Natural killer cell (primary cell): ENCODE results near the gene FNDC3B. TPM values are rescaled to one million over a fixed set of nuclear protein-coding genes. Genes with fewer than 3 reads are reported as not detected.

ENCODE experiments used
- ATAC-seq, 3 donors: fragments of 150-1000 bp in 2 of 3; fragments of 200-7000 bp in 1 of 3; cut with Tn5 transposase; 1 replicate in 1 of 3; 2 replicates in 2 of 3; pipeline ENCODE4 v1.10.0; 2021; ENCODE audit warnings: mild to moderate bottlenecking in 2 of 3, moderate library complexity in 2 of 3
- DNase-seq, 2 donors: peaks; one replicate each; pipeline versions ENCODE4 v3.0.0 to v3.0.0-alpha.2; 2013 to 2021; ENCODE audit warnings: mixed read lengths in 1 of 2
- H3K27ac ChIP-seq: one replicate; pipeline ENCODE4 v1.5.1; 2013; ENCODE audit warnings: mild to moderate bottlenecking, low read length
- H3K27me3 ChIP-seq: one replicate; pipeline ENCODE4 v1.6.1; 2013; ENCODE audit warnings: low read length; ENCODE audit not compliant: control insufficient read depth, insufficient read depth
- H3K36me3 ChIP-seq: one replicate; pipeline ENCODE4 v1.6.1; 2013; ENCODE audit warnings: low read length; ENCODE audit not compliant: control insufficient read depth, insufficient read depth
- H3K4me1 ChIP-seq: one replicate; pipeline ENCODE4 v1.6.1; 2013; ENCODE audit warnings: low read length; ENCODE audit not compliant: control insufficient read depth, insufficient read depth
- H3K4me3 ChIP-seq: one replicate; pipeline ENCODE4 v1.5.1; 2013; ENCODE audit warnings: low read length
- H3K9me3 ChIP-seq: one replicate; pipeline ENCODE4 v1.6.1; 2013; ENCODE audit warnings: low read length; ENCODE audit not compliant: control insufficient read depth, insufficient read depth
- H3K27ac Mint-ChIP-seq, 2 donors: one replicate each; pipeline ENCODE4 v1.8.0; 2022; ENCODE audit warnings: mild to moderate bottlenecking in 2 of 2, mixed read lengths in 2 of 2, moderate library complexity in 1 of 2
- H3K27me3 Mint-ChIP-seq, 2 donors: one replicate each; pipeline ENCODE4 v1.8.0; 2022; ENCODE audit warnings: low read depth in 2 of 2, mixed read lengths in 2 of 2
- H3K36me3 Mint-ChIP-seq: one replicate; pipeline ENCODE4 v1.8.0; 2022; ENCODE audit warnings: mixed read lengths
- H3K4me1 Mint-ChIP-seq, 2 donors: one replicate each; pipeline ENCODE4 v1.8.0; 2022; ENCODE audit warnings: mixed read lengths in 2 of 2
- H3K4me3 Mint-ChIP-seq: one replicate; pipeline ENCODE4 v1.8.0; 2022; ENCODE audit warnings: mild to moderate bottlenecking, moderate library complexity, mixed read lengths
- H3K9me3 Mint-ChIP-seq, 2 donors: one replicate each; pipeline ENCODE4 v1.8.0; 2022; ENCODE audit warnings: mixed read lengths in 2 of 2
- whole genome bisulfite sequencing: methylation state at CpG from one replicate; pipeline ENCODE4 v1.1.7; 2013; ENCODE audit warnings: missing lambda C conversion rate; ENCODE audit not compliant: insufficient coverage; 5-methylcytosine and 5-hydroxymethylcytosine counted together
- intact Hi-C: fragments of 100-400 bp; cut with micrococcal nuclease; formaldehyde crosslinking; loops from one replicate; pipeline ENCODE4 v1.14.2; 2022
- total RNA-seq, 4 donors: library from RNA; stranded (reverse); fragments of 120-200 nt in 1 of 4; gene quantifications; one replicate each; pipeline versions ENCODE4 v1.2.3 to v1.2.4, GENCODE V29; 2013 to 2022
- TF ChIP-seq, protein P1 (sequence below): fragments of 200-600 bp; IDR thresholded peaks from one replicate; pipeline ENCODE4 v1.8.0; 2022; ENCODE audit warnings: antibody characterized with exemption

The FNDC3B gene
- total RNA-seq, 3 donors from 2014 or later (not counting 1 experiment from before 2014, with no cell fraction given) = 154 to 214 (median 206) TPM

DNA sequence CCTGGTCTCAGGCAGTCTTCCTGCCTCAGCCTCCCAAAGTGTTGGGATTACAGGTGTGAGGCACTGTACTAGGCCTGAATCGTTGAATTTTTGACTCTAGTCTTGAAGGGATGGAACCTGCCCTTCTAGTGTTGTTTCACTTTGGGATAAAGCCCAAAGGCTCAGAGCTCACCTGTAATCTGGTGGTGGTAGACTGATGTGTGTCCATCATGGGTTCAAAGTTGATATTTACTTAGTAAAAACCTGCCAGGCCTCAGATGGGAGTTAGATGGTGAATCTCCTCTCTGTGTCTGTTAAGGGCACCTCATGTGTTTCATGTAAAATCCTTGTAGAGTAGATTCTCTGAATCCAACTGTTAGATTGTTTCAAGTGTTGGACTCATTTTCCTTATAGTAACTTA lies 41.1 kb downstream of the FNDC3B start:
- no peaks in the 10 kb centered on the region for H3K27me3 ChIP-seq
- 100% methylated on average over 1 of the region's 1 CpG for WGBS
- H3K4me1 Mint-ChIP-seq = peaks cover 62 to 64% of the 10 kb centered on the region in 2 donors

DNA sequence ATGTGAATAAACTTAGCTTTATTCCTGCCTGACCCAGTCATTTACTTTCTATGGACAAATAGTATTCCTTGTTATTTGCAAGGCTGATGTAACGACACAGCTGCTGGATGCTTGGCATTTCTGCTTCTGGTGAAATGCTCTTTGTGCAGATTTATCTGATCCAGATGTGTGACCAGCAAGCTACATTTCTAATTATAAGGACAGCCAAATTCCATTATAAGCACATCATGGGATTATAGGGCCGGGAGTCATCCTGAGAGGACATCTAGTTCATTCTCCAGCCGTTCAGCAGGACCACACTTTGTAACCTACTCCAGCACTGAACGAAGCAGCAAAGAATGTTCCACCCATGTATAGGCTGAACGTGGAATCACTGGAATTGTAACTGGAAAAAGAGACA lies 42.9 kb downstream of the FNDC3B start:
- peak overlapping the region; percentile 16 to 55 for H3K27ac Mint-ChIP-seq
- no peaks in the 10 kb centered on the region for H3K36me3 ChIP-seq

More for the DNA sequence above, 41.1 kb downstream of the FNDC3B start:
- H3K9me3 Mint-ChIP-seq = no peaks in the 10 kb centered on the region
- no peaks in the 10 kb centered on the region for H3K27me3 Mint-ChIP-seq
- H3K36me3 ChIP-seq = no peaks in the 10 kb centered on the region
- H3K36me3 Mint-ChIP-seq = no peaks in the 10 kb centered on the region
- H3K4me3 ChIP-seq = no peak overlapping the region
- ATAC-seq (no peak), DNase-seq (no peak)
- TF ChIP-seq, protein P1, sequence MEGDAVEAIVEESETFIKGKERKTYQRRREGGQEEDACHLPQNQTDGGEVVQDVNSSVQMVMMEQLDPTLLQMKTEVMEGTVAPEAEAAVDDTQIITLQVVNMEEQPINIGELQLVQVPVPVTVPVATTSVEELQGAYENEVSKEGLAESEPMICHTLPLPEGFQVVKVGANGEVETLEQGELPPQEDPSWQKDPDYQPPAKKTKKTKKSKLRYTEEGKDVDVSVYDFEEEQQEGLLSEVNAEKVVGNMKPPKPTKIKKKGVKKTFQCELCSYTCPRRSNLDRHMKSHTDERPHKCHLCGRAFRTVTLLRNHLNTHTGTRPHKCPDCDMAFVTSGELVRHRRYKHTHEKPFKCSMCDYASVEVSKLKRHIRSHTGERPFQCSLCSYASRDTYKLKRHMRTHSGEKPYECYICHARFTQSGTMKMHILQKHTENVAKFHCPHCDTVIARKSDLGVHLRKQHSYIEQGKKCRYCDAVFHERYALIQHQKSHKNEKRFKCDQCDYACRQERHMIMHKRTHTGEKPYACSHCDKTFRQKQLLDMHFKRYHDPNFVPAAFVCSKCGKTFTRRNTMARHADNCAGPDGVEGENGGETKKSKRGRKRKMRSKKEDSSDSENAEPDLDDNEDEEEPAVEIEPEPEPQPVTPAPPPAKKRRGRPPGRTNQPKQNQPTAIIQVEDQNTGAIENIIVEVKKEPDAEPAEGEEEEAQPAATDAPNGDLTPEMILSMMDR = no peak
- H3K4me1 ChIP-seq = no peaks in the 10 kb centered on the region
- intact Hi-C loops = no loop called here
- no peaks in the 10 kb centered on the region for H3K9me3 ChIP-seq
- H3K27ac Mint-ChIP-seq = peak overlapping the region; percentile 14 to 41
- H3K27ac ChIP-seq = no peak overlapping the region
- H3K4me3 Mint-ChIP-seq = no peak overlapping the region

DNA sequence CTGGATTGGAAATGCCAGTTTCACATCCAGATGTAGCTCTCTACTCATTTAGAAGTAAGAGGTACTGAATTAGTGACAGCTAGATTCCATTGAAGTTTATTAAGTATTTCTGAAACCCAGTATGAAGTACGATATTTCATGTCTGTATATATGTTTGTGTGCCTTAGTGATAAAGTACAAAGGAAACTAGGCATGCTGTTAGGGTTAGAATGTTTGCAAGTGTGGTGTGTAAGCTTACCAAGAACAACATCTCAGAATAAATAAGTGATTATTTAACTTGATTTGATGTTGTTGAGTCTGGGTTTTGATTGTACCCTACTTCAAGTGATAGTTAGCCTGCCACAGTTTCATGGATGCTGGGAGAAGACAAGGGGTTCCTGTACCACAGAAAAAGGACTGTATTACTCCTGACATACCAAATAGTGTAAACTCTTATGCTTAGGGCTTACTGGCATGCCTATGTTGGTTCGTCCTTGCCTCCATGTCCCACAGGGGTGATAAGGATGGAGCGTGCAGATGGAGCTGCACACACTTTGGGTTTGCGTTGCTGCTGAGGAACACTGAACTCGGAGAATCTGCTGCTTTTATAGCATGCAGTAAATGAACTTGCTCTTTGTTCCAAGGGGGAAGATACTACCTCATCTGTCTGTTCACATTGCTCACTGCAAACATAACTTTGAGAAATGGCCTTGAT lies 43.6 kb downstream of the FNDC3B start:
- Histone ChIP-seq H3K4me1 (no peaks in the 10 kb centered on the region), H3K9me3 (no peaks in the 10 kb centered on the region), H3K27me3 (no peaks in the 10 kb centered on the region), H3K27ac (no peak overlapping the region), H3K36me3 (no peaks in the 10 kb centered on the region), H3K4me3 (no peak overlapping the region)
- no peak for ATAC-seq
- TF ChIP-seq, protein P1 = no peak
- Mint-ChIP-seq H3K4me3 (no peak overlapping the region), H3K27ac (peak overlapping the region; percentile 49 to 55), H3K27me3 (no peaks in the 10 kb centered on the region), H3K4me1 (peaks cover 71 to 74% of the 10 kb centered on the region in 2 donors), H3K9me3 (no peaks in the 10 kb centered on the region), H3K36me3 (no peaks in the 10 kb centered on the region)
- intact Hi-C loops = no loop called here
- over 99% methylated on average over 5 of the region's 5 CpGs for WGBS
- no peak for DNase-seq

More for the DNA sequence above, 42.9 kb downstream of the FNDC3B start:
- WGBS = 93% methylated on average over 5 of the region's 5 CpGs
- peaks cover 64 to 69% of the 10 kb centered on the region in 2 donors for H3K4me1 Mint-ChIP-seq
- no peaks in the 10 kb centered on the region for H3K4me1 ChIP-seq
- H3K4me3 ChIP-seq = no peak overlapping the region
- H3K27me3 ChIP-seq = no peaks in the 10 kb centered on the region
- DNase-seq = no peak
- ATAC-seq = no peak
- no peaks in the 10 kb centered on the region for H3K36me3 Mint-ChIP-seq
- H3K4me3 Mint-ChIP-seq = no peak overlapping the region
- intact Hi-C loops = no loop called here
- no peaks in the 10 kb centered on the region for H3K9me3 Mint-ChIP-seq
- H3K27ac ChIP-seq = no peak overlapping the region
- no peaks in the 10 kb centered on the region for H3K27me3 Mint-ChIP-seq
- H3K9me3 ChIP-seq = no peaks in the 10 kb centered on the region
- TF ChIP-seq, protein P1 = no peak

DNA sequence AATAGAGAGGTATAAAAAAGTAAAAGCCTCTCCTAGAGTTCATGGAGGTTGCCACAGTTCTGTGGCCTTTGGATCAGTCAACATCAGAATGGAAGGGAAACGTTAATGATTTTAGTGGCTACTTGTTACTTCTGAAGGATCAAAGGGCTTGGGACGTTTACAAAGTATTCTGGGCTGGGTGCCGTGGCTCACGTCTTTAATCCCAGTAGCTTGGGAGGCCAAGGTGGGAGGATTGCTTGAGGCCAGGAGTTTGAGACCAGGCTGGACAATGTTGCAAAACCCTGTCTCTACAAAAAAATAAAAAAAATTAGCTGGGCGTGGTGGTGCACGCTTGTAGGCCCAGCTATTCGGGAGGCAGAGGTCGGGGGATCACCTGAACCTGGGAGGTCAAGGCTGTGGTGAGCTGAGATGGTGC lies 44.6 kb downstream of the FNDC3B start:
- Histone ChIP-seq H3K27ac (no peak overlapping the region), H3K36me3 (no peaks in the 10 kb centered on the region), H3K9me3 (no peaks in the 10 kb centered on the region), H3K27me3 (no peaks in the 10 kb centered on the region), H3K4me1 (no peaks in the 10 kb centered on the region), H3K4me3 (no peak overlapping the region)
- H3K36me3 Mint-ChIP-seq = no peaks in the 10 kb centered on the region
- no peaks in the 10 kb centered on the region for H3K27me3 Mint-ChIP-seq
- no peak overlapping the region for H3K4me3 Mint-ChIP-seq
- intact Hi-C loops = no loop called here
- TF ChIP-seq, protein P1 = no peak
- ATAC-seq (no peak), DNase-seq (no peak)
- no peaks in the 10 kb centered on the region for H3K9me3 Mint-ChIP-seq
- no peak overlapping the region for H3K27ac Mint-ChIP-seq
- H3K4me1 Mint-ChIP-seq = peaks cover 67 to 68% of the 10 kb centered on the region in 2 donors
- WGBS = 100% methylated on average over 8 of the region's 8 CpGs
